ENCODE data around the gene AQP3. TPM values are rescaled to one million over a fixed set of nuclear protein-coding genes. Genes with fewer than 3 reads are reported as not detected.
"Not testable (repeated sequence)": the region's sequence is repeated elsewhere in the genome, so short reads cannot be mapped to it uniquely, and the experiment has no call there.

AQP3 gene
- total RNA-seq, 1 experiment from 2014 or later = 20.6 TPM

- H3K4me1 ChIP-seq, H3K4me3 ChIP-seq: not testable (repeated sequence)
These were observed 52.1 kb downstream of the AQP3 start for GRCh38 chr9:33395159-33395879.

GRCh38 chr9:33393986-33394385, 53.4 kb downstream of the AQP3 start:
- not testable (repeated sequence) for H3K27me3 ChIP-seq; H3K9me3 ChIP-seq (replicated peaks); H3K27ac ChIP-seq; H3K4me3 ChIP-seq; DNase-seq; H3K4me1 ChIP-seq; H3K36me3 ChIP-seq

More at GRCh38 chr9:33395159-33395879, 52.1 kb downstream of the AQP3 start:
- DNase-seq; H3K27me3 ChIP-seq; H3K36me3 ChIP-seq; H3K9me3 ChIP-seq (replicated peaks); H3K27ac ChIP-seq: not testable (repeated sequence)

DNA sequence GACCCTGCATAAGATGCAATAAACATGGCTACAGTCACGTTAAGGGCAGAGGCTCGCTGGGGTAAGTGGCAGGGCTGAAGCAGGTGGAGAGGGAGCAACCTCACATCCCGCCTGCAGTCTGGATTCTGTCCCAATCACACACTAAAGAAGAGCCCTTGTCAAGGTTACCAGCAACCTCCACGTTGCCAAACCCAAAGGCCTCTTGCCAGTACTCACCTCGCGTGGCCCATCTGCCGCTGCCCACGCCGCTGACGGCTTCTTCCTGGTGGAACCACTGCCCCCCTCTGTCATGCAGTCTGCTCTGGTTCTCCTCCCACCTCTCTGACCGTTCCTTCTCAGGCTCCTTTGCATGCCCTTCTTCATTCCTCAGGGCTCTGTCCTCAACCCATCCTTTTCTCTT, 53.8 kb downstream of the AQP3 start:
- H3K4me1 ChIP-seq = no peaks in the 10 kb centered on the region
- no peak for DNase-seq
- H3K27me3 ChIP-seq = no peaks in the 10 kb centered on the region
- no peaks in the 10 kb centered on the region for H3K36me3 ChIP-seq
- H3K4me3 ChIP-seq = no peak overlapping the region
- H3K27ac ChIP-seq = no peak overlapping the region
- H3K9me3 ChIP-seq (replicated peaks) = no peaks in the 10 kb centered on the region

DNA sequence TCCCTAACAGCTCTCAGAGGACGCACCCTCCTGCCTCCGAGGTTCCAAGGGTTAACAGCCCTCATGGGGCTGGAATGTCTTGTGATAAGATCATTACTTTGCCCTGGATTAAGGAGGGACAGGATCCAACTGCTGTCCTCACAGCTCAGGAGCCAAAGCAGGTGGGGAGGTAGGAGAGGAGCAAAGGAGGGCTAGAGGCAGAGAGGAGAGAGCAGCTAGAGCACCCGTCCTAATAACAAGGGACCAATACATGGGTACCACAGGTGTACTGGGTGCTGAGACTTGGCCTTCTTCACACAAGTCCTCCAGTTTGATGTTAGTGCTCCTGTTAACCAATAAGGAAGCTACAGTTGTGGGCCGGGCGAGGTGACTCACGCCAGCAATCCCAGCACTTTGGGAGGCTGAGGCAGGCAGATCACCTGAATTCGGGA, 54.8 kb downstream of the AQP3 start:
- H3K27ac ChIP-seq; H3K4me3 ChIP-seq; H3K27me3 ChIP-seq; DNase-seq; H3K4me1 ChIP-seq; H3K9me3 ChIP-seq (replicated peaks); H3K36me3 ChIP-seq: not testable (repeated sequence)

Other genes starting within 250 kb of the AQP3 start
- not detected in 2 replicates for gene SPINK4, start 207.4 kb downstream of the AQP3 start, total RNA-seq (2014; rRNA removed; shearing (Covaris generic))
- 48.2 and 58.4 TPM in 2 replicates for gene BAG1, start 182.9 kb downstream of the AQP3 start, total RNA-seq (2014; rRNA removed; shearing (Covaris generic))
- gene CHMP5, start 182.5 kb downstream of the AQP3 start, total RNA-seq (2014; rRNA removed; shearing (Covaris generic)) = 67.6 and 74.5 TPM in 2 replicates
- 22.2 and 22.6 TPM in 2 replicates for gene NFX1, start 157.1 kb downstream of the AQP3 start, total RNA-seq (2014; rRNA removed; shearing (Covaris generic))
- 0.05 and 0.32 TPM in 2 replicates for gene AQP7, start 45.0 kb downstream of the AQP3 start, total RNA-seq (2014; rRNA removed; shearing (Covaris generic))
- gene NOL6, start 26.3 kb upstream of the AQP3 start, total RNA-seq (2014; rRNA removed; shearing (Covaris generic)) = 27.5 and 29.3 TPM in 2 replicates
- 13.3 and 23.4 TPM in 2 replicates for gene ANKRD18B, start 76.7 kb upstream of the AQP3 start, total RNA-seq (2014; rRNA removed; shearing (Covaris generic))

All from SJCRH30 (cell line).